Astrocyte (in vitro differentiated cells and primary cell): Measurements from ENCODE around the gene YWHAB. TPM values are rescaled to one million over a fixed set of nuclear protein-coding genes. Genes with fewer than 3 reads are reported as not detected.

ENCODE experiments used
- DNase-seq: peaks from one replicate; pipeline ENCODE4 v3.0.0-alpha.2; 2010; ENCODE audit warnings: low read depth
- FAIRE-seq: peaks from 2 replicates; lab custom pipeline; 2011; peaks lifted over from hg19 to GRCh38; lab: Jason Lieb, UNC
- H2AFZ ChIP-seq: 2 replicates; pipeline ENCODE4 v1.6.0; 2012; ENCODE audit warnings: low read depth, low read length, inconsistent platforms
- H3K27ac ChIP-seq: 2 replicates; pipeline ENCODE4 v1.5.1; 2011; ENCODE audit warnings: low read depth, low read length, inconsistent platforms
- H3K27me3 ChIP-seq: 2 replicates; pipeline ENCODE4 v1.6.0; 2011; ENCODE audit warnings: low read length, inconsistent platforms; ENCODE audit not compliant: insufficient read depth
- H3K36me3 ChIP-seq: 2 replicates; pipeline ENCODE4 v1.5.1; 2011; ENCODE audit warnings: low read length, inconsistent platforms; ENCODE audit not compliant: insufficient read depth
- H3K4me1 ChIP-seq: 2 replicates; pipeline ENCODE4 v1.5.1; 2011; ENCODE audit warnings: low read length, inconsistent platforms; ENCODE audit not compliant: insufficient read depth
- H3K4me2 ChIP-seq: 2 replicates; pipeline ENCODE4 v1.6.0; 2012; ENCODE audit warnings: low read length, inconsistent platforms
- H3K4me3 ChIP-seq: 2 replicates; pipeline ENCODE4 v1.5.1; 2011; ENCODE audit warnings: low read depth, mild to moderate bottlenecking, low read length, inconsistent platforms; ENCODE audit not compliant: insufficient read depth
- H3K79me2 ChIP-seq: 2 replicates; pipeline ENCODE4 v1.6.0; 2012; ENCODE audit warnings: mild to moderate bottlenecking, low read length, inconsistent platforms; ENCODE audit not compliant: insufficient read depth
- H3K9ac ChIP-seq: 2 replicates; pipeline ENCODE4 v1.6.0; 2012; ENCODE audit warnings: mild to moderate bottlenecking, low read length, inconsistent platforms
- H3K9me3 ChIP-seq: 2 replicates; pipeline ENCODE4 v1.5.1; 2012; ENCODE audit warnings: low read depth, mild to moderate bottlenecking, low read length, inconsistent platforms; ENCODE audit not compliant: insufficient read depth
- H4K20me1 ChIP-seq: 2 replicates; pipeline ENCODE4 v1.6.0; 2012; ENCODE audit warnings: low read length, inconsistent platforms; ENCODE audit not compliant: insufficient read depth
- H3K27ac Mint-ChIP-seq: one replicate; pipeline ENCODE4 v1.8.0; 2021; ENCODE audit warnings: mild to moderate bottlenecking, mixed read lengths; ENCODE audit not compliant: unreplicated experiment
- H3K27me3 Mint-ChIP-seq: one replicate; pipeline ENCODE4 v1.8.0; 2021; ENCODE audit warnings: low read depth, mixed read lengths; ENCODE audit not compliant: unreplicated experiment
- H3K36me3 Mint-ChIP-seq: one replicate; pipeline ENCODE4 v1.8.0; 2021; ENCODE audit warnings: low read depth, mixed read lengths; ENCODE audit not compliant: unreplicated experiment
- H3K4me1 Mint-ChIP-seq: one replicate; pipeline ENCODE4 v1.8.0; 2021; ENCODE audit warnings: low read depth, mixed read lengths; ENCODE audit not compliant: unreplicated experiment
- H3K4me3 Mint-ChIP-seq: one replicate; pipeline ENCODE4 v1.8.0; 2021; ENCODE audit warnings: mild to moderate bottlenecking, moderate library complexity, mixed read lengths; ENCODE audit not compliant: unreplicated experiment
- H3K9me3 Mint-ChIP-seq: one replicate; pipeline ENCODE4 v1.8.0; 2021; ENCODE audit warnings: mild to moderate bottlenecking, mixed read lengths; ENCODE audit not compliant: unreplicated experiment
- CTCF ChIP-seq: IDR thresholded peaks from 2 replicates; pipeline ENCODE4 v1.5.1; 2011; ENCODE audit warnings: low read depth, mild to moderate bottlenecking, inconsistent platforms, low read length, moderate library complexity; ENCODE audit not compliant: insufficient read depth
- EZH2 ChIP-seq: IDR thresholded peaks from 2 replicates; pipeline ENCODE4 v1.6.1; 2012; ENCODE audit warnings: mild to moderate bottlenecking, low read length, inconsistent platforms; ENCODE audit not compliant: insufficient read depth
- total RNA-seq: library from RNA; stranded (reverse); gene quantifications from 2 replicates; pipeline ENCODE4 v1.2.1, GENCODE V29; 2021

Gene YWHAB
- total RNA-seq, 1 donor from 2014 or later, result 236 TPM

- peaks cover 26% of the 10 kb centered on the region for H3K4me1 ChIP-seq
- Mint-ChIP-seq H3K4me3 (no peak overlapping the region), H3K36me3 (peaks cover 41% of the 10 kb centered on the region), H3K27me3 (no peaks in the 10 kb centered on the region), H3K27ac (no peak overlapping the region), H3K9me3 (no peaks in the 10 kb centered on the region), H3K4me1 (peaks cover 20% of the 10 kb centered on the region)
- H3K4me2 ChIP-seq, result no peak overlapping the region
- peaks cover 72% of the 10 kb centered on the region for H4K20me1 ChIP-seq
- DNase-seq, result no peak
- H3K27me3 ChIP-seq, result no peaks in the 10 kb centered on the region
- no peak overlapping the region for H2AFZ ChIP-seq
- H3K9ac ChIP-seq, result no peak overlapping the region
- H3K9me3 ChIP-seq, result no peaks in the 10 kb centered on the region
- TF ChIP-seq EZH2 (no peak), CTCF (no peak)
- H3K36me3 ChIP-seq, result peaks cover 49% of the 10 kb centered on the region
- no peak overlapping the region for H3K4me3 ChIP-seq
- H3K27ac ChIP-seq, result no peak overlapping the region
- no peak for FAIRE-seq
- peaks cover 68% of the 10 kb centered on the region for H3K79me2 ChIP-seq
These were observed 70.9 kb downstream of the YWHAB start for GRCh38 chr20:44956410-44956809.

Other genes starting within 250 kb of the YWHAB start
- gene ADA, start 234.0 kb upstream of the YWHAB start, total RNA-seq, result 67.5 and 68.5 TPM in 2 replicates
- gene CCN5, start 170.3 kb upstream of the YWHAB start, total RNA-seq, result not detected in 2 replicates
- gene KCNK15, start 139.8 kb upstream of the YWHAB start, total RNA-seq, result 0.14 and 0.17 TPM in 2 replicates
- 0.48 and 0.53 TPM in 2 replicates for gene RIMS4, start 75.2 kb upstream of the YWHAB start, total RNA-seq
- gene PABPC1L, start 24.4 kb downstream of the YWHAB start, total RNA-seq, result 48.7 and 50.2 TPM in 2 replicates
- gene TOMM34, start 74.7 kb downstream of the YWHAB start, total RNA-seq, result 36.9 and 45.8 TPM in 2 replicates
- gene STK4, start 80.8 kb downstream of the YWHAB start, total RNA-seq, result 32.9 and 41.4 TPM in 2 replicates
- 2.2 and 2.3 TPM in 2 replicates for gene KCNS1, start 215.4 kb downstream of the YWHAB start, total RNA-seq
- gene WFDC5, start 229.5 kb downstream of the YWHAB start, total RNA-seq, result not detected in 2 replicates
- not detected in 2 replicates for gene WFDC12, start 238.8 kb downstream of the YWHAB start, total RNA-seq